Calu3 (cell line): Measurements from ENCODE around the gene ADGRF5. TPM values are rescaled to one million over a fixed set of nuclear protein-coding genes. Genes with fewer than 3 reads are reported as not detected.

Source experiments
- BruUV-seq: library from RNA; stranded (reverse); fragments of 400-500 nt; replicated peaks from 2 replicates; lab custom pipeline; 2021; lab: Mats Ljungman, UMichigan
- CTCF ChIA-PET: fragments of 300-600 bp; sonication (Branson Sonifier 250); formaldehyde crosslinking; loops from one replicate; lab custom pipeline; 2022; ENCODE audit warnings: antibody characterized with exemption; lab: Charles Lee
- DNase-seq: peaks from one replicate; pipeline ENCODE4 v3.0.0; 2022
- H3K27ac Mint-ChIP-seq: one replicate; pipeline ENCODE4 v1.8.0; 2022; ENCODE audit warnings: mixed read lengths; ENCODE audit not compliant: unreplicated experiment
- H3K27me3 Mint-ChIP-seq: one replicate; pipeline ENCODE4 v1.8.0; 2022; ENCODE audit warnings: mixed read lengths; ENCODE audit not compliant: unreplicated experiment
- H3K36me3 Mint-ChIP-seq: one replicate; pipeline ENCODE4 v1.8.0; 2022; ENCODE audit warnings: mild to moderate bottlenecking, moderate library complexity, mixed read lengths; ENCODE audit not compliant: insufficient read depth, unreplicated experiment
- H3K4me1 Mint-ChIP-seq: one replicate; pipeline ENCODE4 v1.8.0; 2022; ENCODE audit warnings: mild to moderate bottlenecking, low read depth, mixed read lengths; ENCODE audit not compliant: unreplicated experiment
- H3K4me3 Mint-ChIP-seq: one replicate; pipeline ENCODE4 v1.8.0; 2022; ENCODE audit warnings: mild to moderate bottlenecking, low read depth, moderate library complexity, mixed read lengths; ENCODE audit not compliant: unreplicated experiment
- H3K9me3 Mint-ChIP-seq: one replicate; pipeline ENCODE4 v1.8.0; 2022; ENCODE audit warnings: low read depth, mixed read lengths; ENCODE audit not compliant: unreplicated experiment
- CTCF ChIP-seq: fragments of 200-600 bp; IDR thresholded peaks from one replicate; pipeline ENCODE4 v1.8.0; 2022; ENCODE audit warnings: antibody characterized with exemption; ENCODE audit not compliant: unreplicated experiment
- intact Hi-C: fragments of 100-400 bp; cut with micrococcal nuclease; formaldehyde crosslinking; loops from one replicate; pipeline ENCODE4 v1.10.0; 2022; ENCODE audit not compliant: unreplicated experiment
- total RNA-seq: library from RNA; stranded (reverse); gene quantifications from 2 replicates; pipeline ENCODE4 v1.2.3, GENCODE V29; 2022

The ADGRF5 gene
- total RNA-seq, 1 experiment from 2014 or later, result 0.24 TPM

- CTCF ChIA-PET, result no interaction called here
- H3K27me3 Mint-ChIP-seq, result no peaks in the 10 kb centered on the region
- no TSS peak for BruUV-seq
- H3K4me1 Mint-ChIP-seq, result peaks cover under 1% of the 10 kb centered on the region
- intact Hi-C loops, result no loop called here
- DNase-seq, result no peak
- no peak for TF ChIP-seq CTCF
- no peaks in the 10 kb centered on the region for H3K9me3 Mint-ChIP-seq
- H3K36me3 Mint-ChIP-seq, result no peaks in the 10 kb centered on the region
- no peak overlapping the region for H3K4me3 Mint-ChIP-seq
- no peak overlapping the region for H3K27ac Mint-ChIP-seq
Measured at GRCh38 chr6:46961232-46961631, 39.5 kb upstream of the ADGRF5 start.

GRCh38 chr6:46959419-46959818 lies 37.7 kb upstream of the ADGRF5 start:
- TF ChIP-seq CTCF, result no peak
- no TSS peak for BruUV-seq
- intact Hi-C loops, result no loop called here
- DNase-seq, result no peak
- Mint-ChIP-seq H3K36me3 (no peaks in the 10 kb centered on the region), H3K4me1 (peaks cover 7% of the 10 kb centered on the region), H3K27me3 (no peaks in the 10 kb centered on the region), H3K9me3 (no peaks in the 10 kb centered on the region), H3K27ac (no peak overlapping the region), H3K4me3 (no peak overlapping the region)
- CTCF ChIA-PET, result interaction anchor here (0.6 to 0.9 kb wide), 3 partner anchors 24 to 87 kb away, joined by 4 to 11 read pairs (median 7); no protein-coding TSS in a partner anchor

- no peaks in the 10 kb centered on the region for H3K36me3 Mint-ChIP-seq
- intact Hi-C loops, result no loop called here
- BruUV-seq, result no TSS peak
- no peaks in the 10 kb centered on the region for H3K9me3 Mint-ChIP-seq
- no peak for DNase-seq
- no peaks in the 10 kb centered on the region for H3K27me3 Mint-ChIP-seq
- H3K4me3 Mint-ChIP-seq, result no peak overlapping the region
- no peak for TF ChIP-seq CTCF
- H3K27ac Mint-ChIP-seq, result no peak overlapping the region
- CTCF ChIA-PET, result no interaction called here
- H3K4me1 Mint-ChIP-seq, result peaks cover 7% of the 10 kb centered on the region
Measured at GRCh38 chr6:46956409-46956808, 34.7 kb upstream of the ADGRF5 start.

GRCh38 chr6:46954837-46955451 lies 33.2 kb upstream of the ADGRF5 start:
- H3K36me3 Mint-ChIP-seq, result no peaks in the 10 kb centered on the region
- no peak for TF ChIP-seq CTCF
- no peak overlapping the region for H3K4me3 Mint-ChIP-seq
- H3K4me1 Mint-ChIP-seq, result peaks cover 16% of the 10 kb centered on the region
- CTCF ChIA-PET, result interaction anchor here (0.5 to 1.6 kb wide), 2 partner anchors 22 to 457 kb away, joined by 3 read pairs; no protein-coding TSS in a partner anchor
- no peak for DNase-seq
- H3K27ac Mint-ChIP-seq, result no peak overlapping the region
- no peaks in the 10 kb centered on the region for H3K9me3 Mint-ChIP-seq
- H3K27me3 Mint-ChIP-seq, result no peaks in the 10 kb centered on the region
- BruUV-seq, result no TSS peak
- intact Hi-C loops, result no loop called here
